ENCODE data around the gene FCRLA.
"Not testable (repeated sequence)": the region's sequence is repeated elsewhere in the genome, so short reads cannot be mapped to it uniquely, and the experiment has no call there.

DNA sequence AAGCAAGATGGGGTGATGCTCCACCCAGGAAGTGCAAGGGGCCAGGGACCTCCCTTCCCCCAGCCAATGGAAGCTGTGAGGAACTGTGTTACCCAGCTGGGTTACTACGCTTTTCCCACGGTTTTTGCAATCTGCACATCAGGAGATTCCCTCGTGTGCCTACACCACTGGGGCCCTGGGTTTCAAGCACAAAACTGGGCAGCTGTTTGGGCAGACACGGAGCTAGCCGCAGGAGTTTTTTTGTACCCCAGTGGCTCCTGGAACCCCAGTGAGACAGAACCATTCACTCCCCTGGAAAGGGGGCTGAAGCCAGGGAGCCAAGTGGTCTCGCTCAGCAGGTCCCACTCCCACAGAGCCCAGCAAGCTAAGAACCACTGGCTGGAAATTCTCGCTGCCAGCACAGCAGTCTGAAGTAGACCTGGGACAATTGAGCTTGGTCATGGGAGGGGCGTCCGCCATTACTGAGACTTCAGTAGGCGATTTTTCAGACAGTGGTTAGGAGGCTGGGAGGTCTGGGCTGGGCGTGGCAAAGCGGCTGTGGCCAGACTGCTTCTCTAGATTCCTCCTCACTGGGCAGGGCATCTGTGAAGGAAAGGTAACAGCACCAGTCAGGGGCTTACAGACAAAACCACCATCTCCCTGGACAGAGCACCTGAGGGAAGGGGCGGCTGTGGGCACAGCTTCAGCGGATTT is 13.9 kb upstream of the FCRLA start:
- TF ChIP-seq, protein P1, sequence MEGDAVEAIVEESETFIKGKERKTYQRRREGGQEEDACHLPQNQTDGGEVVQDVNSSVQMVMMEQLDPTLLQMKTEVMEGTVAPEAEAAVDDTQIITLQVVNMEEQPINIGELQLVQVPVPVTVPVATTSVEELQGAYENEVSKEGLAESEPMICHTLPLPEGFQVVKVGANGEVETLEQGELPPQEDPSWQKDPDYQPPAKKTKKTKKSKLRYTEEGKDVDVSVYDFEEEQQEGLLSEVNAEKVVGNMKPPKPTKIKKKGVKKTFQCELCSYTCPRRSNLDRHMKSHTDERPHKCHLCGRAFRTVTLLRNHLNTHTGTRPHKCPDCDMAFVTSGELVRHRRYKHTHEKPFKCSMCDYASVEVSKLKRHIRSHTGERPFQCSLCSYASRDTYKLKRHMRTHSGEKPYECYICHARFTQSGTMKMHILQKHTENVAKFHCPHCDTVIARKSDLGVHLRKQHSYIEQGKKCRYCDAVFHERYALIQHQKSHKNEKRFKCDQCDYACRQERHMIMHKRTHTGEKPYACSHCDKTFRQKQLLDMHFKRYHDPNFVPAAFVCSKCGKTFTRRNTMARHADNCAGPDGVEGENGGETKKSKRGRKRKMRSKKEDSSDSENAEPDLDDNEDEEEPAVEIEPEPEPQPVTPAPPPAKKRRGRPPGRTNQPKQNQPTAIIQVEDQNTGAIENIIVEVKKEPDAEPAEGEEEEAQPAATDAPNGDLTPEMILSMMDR (IDR thresholded peaks at IDR 0.05), result not testable (repeated sequence)
- TF ChIP-seq EZH2 (IDR thresholded peaks at IDR 0.05; ENCODE audit: borderline replicate concordance, insufficient read depth, low read depth, low read length, poor library complexity, severe bottlenecking), result not testable (repeated sequence)
